MM.1S (cell line): ENCODE data around the gene SMIM10.
"Not testable (repeated sequence)": the region's sequence is repeated elsewhere in the genome, so short reads cannot be mapped to it uniquely, and the experiment has no call there.

Experiments used
- DNase-seq: peaks from one replicate; pipeline ENCODE4 v3.0.0-alpha.2; 2015
- H2AFZ ChIP-seq: fragments of 300-600 bp; sonication (generic); 2 replicates; pipeline ENCODE4 v1.6.0; 2016; ENCODE audit warnings: antibody characterized with exemption, low read length
- H3F3A ChIP-seq: fragments of 300-600 bp; sonication (generic); 2 replicates; pipeline ENCODE4 v1.6.1; 2016; ENCODE audit warnings: mild to moderate bottlenecking, antibody characterized with exemption, low read length, moderate library complexity, mixed read lengths; ENCODE audit not compliant: insufficient read depth
- H3K27ac ChIP-seq: fragments of 300-600 bp; sonication (generic); 2 replicates; pipeline ENCODE4 v1.5.1; 2016; ENCODE audit warnings: mild to moderate bottlenecking, low read length
- H3K27me3 ChIP-seq: fragments of 300-600 bp; sonication (generic); replicated peaks from 2 replicates; pipeline ENCODE4 v1.6.0; 2016; ENCODE audit warnings: low read length; ENCODE audit not compliant: insufficient read depth
- H3K36me3 ChIP-seq: fragments of 300-600 bp; sonication (generic); replicated peaks from 2 replicates; pipeline ENCODE4 v1.6.1; 2016; ENCODE audit warnings: mild to moderate bottlenecking, low read length, mixed read lengths; ENCODE audit not compliant: insufficient read depth
- H3K4me1 ChIP-seq: fragments of 300-600 bp; sonication (generic); 2 replicates; pipeline ENCODE4 v1.6.1; 2016; ENCODE audit warnings: low read length, mixed read lengths
- H3K4me2 ChIP-seq: fragments of 300-600 bp; sonication (generic); 2 replicates; pipeline ENCODE4 v1.6.0; 2016; ENCODE audit warnings: low read depth, low read length
- H3K4me3 ChIP-seq: fragments of 300-600 bp; sonication (generic); 2 replicates; pipeline ENCODE4 v1.5.1; 2016; ENCODE audit warnings: low read length, mixed read lengths
- H3K79me2 ChIP-seq: fragments of 300-600 bp; sonication (generic); 2 replicates; pipeline ENCODE4 v1.6.1; 2016; ENCODE audit warnings: mixed run types, low read length, mixed read lengths
- H3K9ac ChIP-seq: fragments of 300-600 bp; sonication (generic); 2 replicates; pipeline ENCODE4 v1.6.1; 2016; ENCODE audit warnings: low read length, mixed read lengths
- H3K9me2 ChIP-seq: fragments of 300-600 bp; sonication (generic); replicated peaks from 2 replicates; pipeline ENCODE4 v1.6.1; 2016; ENCODE audit warnings: mild to moderate bottlenecking, low read length, mixed read lengths; ENCODE audit not compliant: insufficient read depth
- H3K9me3 ChIP-seq: fragments of 300-600 bp; sonication (generic); replicated peaks from 2 replicates; pipeline ENCODE4 v1.6.1; 2016; ENCODE audit warnings: mild to moderate bottlenecking, low read length, mixed read lengths; ENCODE audit not compliant: insufficient read depth
- H4K20me1 ChIP-seq: fragments of 300-600 bp; sonication (generic); 2 replicates; pipeline ENCODE4 v1.6.1; 2016; ENCODE audit warnings: mild to moderate bottlenecking, low read length, moderate library complexity, mixed read lengths; ENCODE audit not compliant: insufficient read depth
- EZH2 ChIP-seq: fragments of 300-600 bp; sonication (generic); optimal IDR thresholded peaks from 2 replicates; pipeline ENCODE3; 2017; ENCODE audit warnings: low read depth, mild to moderate bottlenecking, antibody characterized with exemption, low read length, mixed read lengths
- EZH2phosphoT487 ChIP-seq: fragments of 300-600 bp; sonication (generic); IDR thresholded peaks from 2 replicates; pipeline ENCODE4 v1.6.1; 2018; ENCODE audit warnings: antibody characterized with exemption, low read length
- TF ChIP-seq, protein P1 (sequence below): fragments of 300-600 bp; sonication (generic); IDR thresholded peaks from 2 replicates; pipeline ENCODE4 v1.5.1; 2016; ENCODE audit warnings: antibody characterized with exemption, low read length, mixed read lengths

Gene SMIM10

DNA sequence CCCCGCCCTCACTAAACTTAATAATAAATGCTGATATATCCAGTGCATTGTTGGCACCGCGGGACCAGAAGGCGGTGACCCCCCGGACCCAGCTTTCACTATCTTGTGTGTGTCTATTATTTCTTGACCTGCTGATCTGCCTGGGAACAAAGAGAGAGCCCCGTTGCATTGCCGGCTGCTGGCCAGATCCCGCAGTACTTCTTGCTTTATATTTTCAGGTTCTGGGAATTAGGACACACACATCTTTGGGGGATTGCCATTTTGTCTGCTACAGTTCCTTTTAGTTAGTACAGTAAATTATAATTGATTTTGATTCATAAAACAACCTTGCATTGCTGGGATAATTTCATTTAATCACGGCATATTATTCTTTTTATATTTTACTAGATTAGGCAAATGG lies 33.7 kb downstream of the SMIM10 start:
- TF ChIP-seq, protein P1, sequence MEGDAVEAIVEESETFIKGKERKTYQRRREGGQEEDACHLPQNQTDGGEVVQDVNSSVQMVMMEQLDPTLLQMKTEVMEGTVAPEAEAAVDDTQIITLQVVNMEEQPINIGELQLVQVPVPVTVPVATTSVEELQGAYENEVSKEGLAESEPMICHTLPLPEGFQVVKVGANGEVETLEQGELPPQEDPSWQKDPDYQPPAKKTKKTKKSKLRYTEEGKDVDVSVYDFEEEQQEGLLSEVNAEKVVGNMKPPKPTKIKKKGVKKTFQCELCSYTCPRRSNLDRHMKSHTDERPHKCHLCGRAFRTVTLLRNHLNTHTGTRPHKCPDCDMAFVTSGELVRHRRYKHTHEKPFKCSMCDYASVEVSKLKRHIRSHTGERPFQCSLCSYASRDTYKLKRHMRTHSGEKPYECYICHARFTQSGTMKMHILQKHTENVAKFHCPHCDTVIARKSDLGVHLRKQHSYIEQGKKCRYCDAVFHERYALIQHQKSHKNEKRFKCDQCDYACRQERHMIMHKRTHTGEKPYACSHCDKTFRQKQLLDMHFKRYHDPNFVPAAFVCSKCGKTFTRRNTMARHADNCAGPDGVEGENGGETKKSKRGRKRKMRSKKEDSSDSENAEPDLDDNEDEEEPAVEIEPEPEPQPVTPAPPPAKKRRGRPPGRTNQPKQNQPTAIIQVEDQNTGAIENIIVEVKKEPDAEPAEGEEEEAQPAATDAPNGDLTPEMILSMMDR, result no peak
- TF ChIP-seq EZH2 (no peak), EZH2phosphoT487 (no peak)
- Histone ChIP-seq H3K9ac (no peak overlapping the region), H3K9me2 (no peaks in the 10 kb centered on the region), H3K36me3 (no peaks in the 10 kb centered on the region), H2AFZ (no peak overlapping the region), H3K27me3 (no peaks in the 10 kb centered on the region), H3K27ac (no peak overlapping the region), H3K4me3 (no peak overlapping the region), H3K4me2 (no peak overlapping the region), H3K9me3 (no peaks in the 10 kb centered on the region), H4K20me1 (no peaks in the 10 kb centered on the region), H3K79me2 (no peaks in the 10 kb centered on the region), H3F3A (no peaks in the 10 kb centered on the region), H3K4me1 (no peaks in the 10 kb centered on the region)
- no peak for DNase-seq

GRCh38 chrX:135030207-135030963 lies 39.6 kb downstream of the SMIM10 start:
- H3K4me2 ChIP-seq, H2AFZ ChIP-seq: not testable (repeated sequence)

DNA sequence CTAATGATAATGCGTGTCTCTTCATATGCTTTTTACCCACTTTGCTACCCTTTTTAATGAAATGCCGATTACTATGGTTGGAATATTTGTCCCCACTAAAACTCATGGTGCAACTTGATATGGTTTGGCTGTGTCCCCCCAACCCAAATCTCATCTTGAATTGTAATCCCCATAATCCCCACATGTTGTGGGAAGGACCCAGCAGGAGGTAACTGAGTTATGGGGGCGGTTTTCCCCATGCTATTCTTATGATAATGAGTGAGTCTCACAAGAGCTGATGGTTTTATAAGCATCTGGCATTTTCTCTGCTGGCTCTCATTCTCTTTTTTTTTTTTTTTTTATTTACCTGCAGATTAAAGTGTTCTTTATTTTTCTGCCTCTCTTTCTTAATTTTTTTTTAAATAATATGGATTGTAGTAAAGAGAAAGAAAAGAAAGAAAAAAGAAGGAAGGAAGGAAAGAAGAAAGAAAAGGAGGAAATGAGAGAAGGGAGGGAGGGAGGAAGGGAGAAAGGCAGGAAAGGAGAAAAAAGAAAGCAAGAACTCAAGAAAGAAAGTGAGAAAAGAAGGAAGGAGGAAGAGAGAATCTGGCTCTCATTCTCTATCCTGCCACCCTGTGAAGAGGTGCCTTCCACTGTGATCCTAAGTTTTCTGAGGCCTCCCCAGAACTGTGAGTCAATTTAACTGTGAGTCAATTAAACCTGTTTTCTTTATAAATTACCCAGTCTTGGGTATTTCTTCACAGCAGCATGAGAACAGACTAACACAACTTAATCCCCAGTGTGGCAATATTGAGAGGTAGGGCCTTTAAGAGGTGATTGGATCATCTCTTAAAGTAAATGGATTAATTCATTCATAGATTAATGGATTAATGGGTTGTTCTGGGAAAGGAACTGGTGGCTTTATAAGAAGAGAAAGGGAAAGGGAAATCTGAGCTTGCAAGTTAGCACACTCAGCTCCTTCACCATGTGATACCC lies 50.6 kb downstream of the SMIM10 start:
- not testable (repeated sequence) for H3K79me2 ChIP-seq, H3K4me1 ChIP-seq, H3K36me3 ChIP-seq, H3K4me2 ChIP-seq, H2AFZ ChIP-seq, H3K9me2 ChIP-seq, H3F3A ChIP-seq, H3K27me3 ChIP-seq, H4K20me1 ChIP-seq, H3K4me3 ChIP-seq, H3K9ac ChIP-seq, H3K9me3 ChIP-seq, H3K27ac ChIP-seq, DNase-seq

More at GRCh38 chrX:135030207-135030963, 39.6 kb downstream of the SMIM10 start:
- not testable (repeated sequence) for H3K27me3 ChIP-seq, H3K9me3 ChIP-seq, H4K20me1 ChIP-seq, H3K4me1 ChIP-seq, DNase-seq, H3K9me2 ChIP-seq, H3K4me3 ChIP-seq, H3K79me2 ChIP-seq, H3F3A ChIP-seq, H3K27ac ChIP-seq, H3K36me3 ChIP-seq, H3K9ac ChIP-seq
